ENCODE results near the gene SNAP25. TPM values are rescaled to one million over a fixed set of nuclear protein-coding genes. Genes with fewer than 3 reads are reported as not detected.

The SNAP25 gene
- total RNA-seq, result 4.3 TPM

GRCh38 chr20:10218536-10219451 lies at the start of gene SNAP25:
Gene SNAP25, plus strand, starts transcription at chr20:10218830. Its CDS starts 56,662 bp downstream, at chr20:10275492.
- peak; percentile 76 for DNase-seq (ENCODE audit: low spot score)

- no peak for DNase-seq (ENCODE audit: low spot score)
Observed at GRCh38 chr20:10169752-10170151, 48.9 kb upstream of the SNAP25 start.

GRCh38 chr20:10170261-10170660 lies 48.4 kb upstream of the SNAP25 start:
- DNase-seq (ENCODE audit: low spot score), result no peak

- peak; percentile 19 for DNase-seq (ENCODE audit: low spot score)
Observed at GRCh38 chr20:10171864-10172751, 46.5 kb upstream of the SNAP25 start.

DNA sequence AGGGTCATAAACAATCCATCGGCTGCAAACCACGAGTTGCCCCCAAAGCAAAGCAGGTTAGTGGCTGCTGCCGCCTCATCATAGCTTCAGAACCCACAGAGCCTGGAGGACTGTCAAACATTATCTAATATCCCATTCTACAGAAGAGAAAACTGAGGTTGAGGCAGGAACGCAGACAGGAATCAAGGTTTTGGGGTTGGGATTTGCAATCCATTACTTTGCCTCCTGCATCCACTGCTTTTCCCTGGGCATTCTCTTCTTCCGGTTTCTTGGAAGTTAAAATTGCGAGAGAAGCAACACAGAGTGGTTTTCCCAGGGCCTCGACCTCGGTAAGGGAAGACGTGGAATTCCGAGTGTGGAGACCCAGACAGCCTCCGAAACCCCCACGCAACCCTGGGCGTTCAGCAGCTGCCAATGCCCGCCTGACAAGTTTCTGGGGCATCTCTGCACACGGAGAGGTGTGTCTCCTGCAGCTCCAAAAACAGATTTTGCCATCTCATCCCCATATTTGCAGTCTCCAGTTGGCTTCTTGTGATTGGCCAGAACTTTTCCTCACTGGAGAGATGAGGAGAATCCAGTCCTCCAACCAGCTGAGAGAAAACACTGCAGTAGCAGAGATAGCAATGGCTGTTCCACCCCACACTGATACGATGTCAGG lies 45.5 kb upstream of the SNAP25 start:
- DNase-seq (ENCODE audit: low spot score), result no peak

GRCh38 chr20:10174400-10174799 lies 44.2 kb upstream of the SNAP25 start:
- no peak for DNase-seq (ENCODE audit: low spot score)

DNA sequence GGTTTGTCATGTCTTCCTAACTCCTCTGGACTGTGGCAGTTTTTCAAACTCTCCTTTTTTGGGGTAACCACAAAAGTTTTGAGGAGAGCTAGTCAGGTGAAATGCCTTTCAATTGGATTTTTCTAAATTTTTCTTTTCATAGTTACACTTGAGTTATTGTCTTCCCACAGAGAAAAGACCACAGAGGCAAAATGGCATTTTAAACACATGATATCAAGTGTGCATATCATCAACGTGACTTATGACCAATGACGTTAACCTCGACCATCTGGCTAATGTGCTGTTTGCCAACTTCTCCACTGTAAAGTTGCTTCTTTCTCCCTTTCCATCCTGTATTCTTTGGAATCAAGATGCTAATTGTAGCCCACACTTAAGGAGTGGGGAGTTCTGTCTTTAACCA lies 41.3 kb upstream of the SNAP25 start:
- no peak for DNase-seq (ENCODE audit: low spot score)

GRCh38 chr20:10178091-10178490 lies 40.5 kb upstream of the SNAP25 start:
- no peak for DNase-seq (ENCODE audit: low spot score)

DNA sequence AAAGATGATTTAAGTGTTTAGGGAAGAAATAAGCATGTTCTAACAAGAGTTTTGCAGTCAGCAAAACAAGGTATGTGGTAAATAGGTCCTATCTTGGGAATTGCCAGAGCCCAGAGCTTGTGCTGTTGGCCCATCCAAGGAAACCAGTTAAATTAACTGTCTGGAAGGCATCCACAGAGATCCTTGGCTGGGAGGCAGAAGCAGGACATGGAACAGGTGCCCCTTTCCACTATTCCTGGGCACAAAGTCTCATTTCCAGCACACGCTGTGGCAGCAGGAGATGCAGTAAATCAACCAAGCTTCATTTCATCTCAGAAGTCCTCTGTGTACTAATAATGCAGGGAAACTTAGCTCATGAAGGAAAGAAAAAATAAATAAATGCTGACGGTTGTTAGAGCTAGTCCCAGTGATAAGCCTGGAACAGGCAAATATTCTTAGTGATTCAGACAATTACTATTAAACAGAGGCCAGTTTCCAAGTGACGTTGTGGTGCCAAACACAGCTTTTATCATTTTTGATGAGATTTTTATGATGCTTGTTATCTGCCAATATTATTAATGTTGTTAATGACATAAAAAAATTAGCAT lies 39.8 kb upstream of the SNAP25 start:
- DNase-seq (ENCODE audit: low spot score), result no peak

GRCh38 chr20:10179574-10180298 lies 38.9 kb upstream of the SNAP25 start:
- DNase-seq (ENCODE audit: low spot score), result no peak

- DNase-seq (ENCODE audit: low spot score), result no peak
Observed at GRCh38 chr20:10180651-10181235, 37.9 kb upstream of the SNAP25 start.

GRCh38 chr20:10185741-10186558 lies 32.7 kb upstream of the SNAP25 start:
- peak; percentile 79 for DNase-seq (ENCODE audit: low spot score)

- no peak for DNase-seq (ENCODE audit: low spot score)
Observed at GRCh38 chr20:10190456-10190855, 28.2 kb upstream of the SNAP25 start.

DNA sequence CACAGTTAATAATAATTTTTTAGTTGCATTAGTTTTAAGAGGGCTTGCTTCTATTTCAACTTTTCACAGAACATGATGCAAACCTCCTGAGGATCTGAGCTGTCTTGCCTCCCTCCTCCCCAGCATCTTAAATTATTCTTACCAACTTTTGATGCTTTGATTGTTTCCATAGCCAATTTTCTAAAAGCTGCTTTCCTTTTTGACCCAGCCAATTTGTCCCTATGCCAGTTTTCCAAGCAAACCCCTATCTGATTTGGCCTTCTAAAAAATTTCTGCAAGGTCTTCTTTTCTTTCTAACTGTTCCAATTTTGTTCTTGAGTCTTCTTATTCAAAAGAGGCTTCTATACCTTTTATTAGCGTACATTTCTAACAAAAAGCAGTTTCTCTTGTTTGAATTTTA lies 26.5 kb upstream of the SNAP25 start:
- no peak for DNase-seq (ENCODE audit: low spot score)

- no peak for DNase-seq (ENCODE audit: low spot score)
Observed at GRCh38 chr20:10194166-10194565, 24.5 kb upstream of the SNAP25 start.

GRCh38 chr20:10200330-10200729 lies 18.3 kb upstream of the SNAP25 start:
- no peak for DNase-seq (ENCODE audit: low spot score)

DNA sequence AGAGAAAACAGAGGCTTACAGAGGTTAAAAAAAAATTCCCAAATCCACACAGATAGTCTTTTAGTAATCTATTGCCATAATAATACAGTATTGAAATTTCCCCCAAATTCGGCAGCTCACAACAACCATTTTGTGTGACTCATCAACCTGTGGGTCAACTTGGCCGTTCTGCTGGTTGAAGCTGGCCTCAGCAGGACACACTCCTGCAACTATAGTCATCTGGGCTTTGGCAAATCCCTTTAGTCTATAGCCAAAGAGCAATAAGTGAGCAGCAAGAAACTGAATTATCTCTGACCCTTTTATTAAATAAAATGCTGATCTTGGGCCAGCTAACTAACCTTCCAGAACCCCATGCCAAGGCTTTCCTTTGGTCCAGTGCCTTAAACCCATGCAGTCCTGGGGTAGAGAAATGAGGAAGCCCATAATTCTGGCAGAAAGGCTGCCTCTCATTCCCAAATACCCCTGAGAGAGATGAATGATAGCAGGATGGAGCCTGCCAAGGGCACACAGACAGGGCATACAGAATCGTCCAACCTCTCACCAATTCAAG lies 17.2 kb upstream of the SNAP25 start:
- no peak for DNase-seq (ENCODE audit: low spot score)

DNA sequence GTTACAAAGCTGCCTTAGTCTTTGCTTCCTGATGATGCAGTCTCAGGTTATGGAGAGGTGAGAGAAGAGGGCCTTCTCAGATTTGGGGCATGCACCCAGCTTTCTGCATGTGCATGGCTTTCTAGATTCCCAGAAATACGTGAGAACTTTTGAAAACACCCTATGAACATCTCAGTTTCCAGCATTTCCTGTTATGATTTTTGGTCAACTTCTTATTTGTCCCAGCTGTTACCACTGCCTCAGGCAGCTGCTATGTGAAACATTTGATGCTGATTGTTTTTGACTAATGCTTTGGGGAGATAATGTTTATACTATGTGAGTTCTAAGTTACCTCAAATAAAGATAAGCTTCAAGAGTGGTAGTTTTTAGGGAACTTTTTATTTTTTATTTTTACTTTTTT lies 9.5 kb upstream of the SNAP25 start:
- DNase-seq (ENCODE audit: low spot score), result no peak

DNA sequence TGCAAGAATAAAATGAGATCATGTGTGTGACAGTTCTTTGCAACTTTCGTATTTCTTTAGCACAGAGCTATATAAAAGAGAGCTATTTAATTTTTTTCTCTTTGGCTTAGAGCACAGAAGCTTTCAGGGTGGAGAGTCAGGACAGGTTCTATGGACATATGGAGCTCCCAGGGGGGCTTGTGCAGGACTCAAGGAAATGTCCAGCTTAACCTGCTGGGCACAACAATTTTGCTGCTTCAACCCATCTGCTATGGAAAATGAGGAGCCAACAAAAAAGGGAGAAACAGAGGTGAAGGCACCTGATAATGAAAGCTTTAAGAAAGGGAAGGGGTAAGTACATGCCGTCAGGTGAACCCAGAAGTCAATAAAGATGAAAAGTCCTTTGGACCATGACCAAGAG lies 5.1 kb upstream of the SNAP25 start:
- DNase-seq (ENCODE audit: low spot score), result no peak
